Esophagus muscularis mucosa (tissue), 4 donors: Measurements from ENCODE around the gene PPM1F. TPM values are rescaled to one million over a fixed set of nuclear protein-coding genes. Genes with fewer than 3 reads are reported as not detected.
A peak's percentile ranks its signal among the peaks of the same experiment; 100 is the strongest.
"Not testable (repeated sequence)": the region's sequence is repeated elsewhere in the genome, so short reads cannot be mapped to it uniquely, and the experiment has no call there.

Experiments
- DNase-seq: peaks from one replicate; pipeline ENCODE4 v3.0.0-alpha.2; 2017; ENCODE audit errors: extremely low spot score
- H3K27ac ChIP-seq, 4 donors: fragments of 200-600 bp; sonication (generic); replicated peaks in 1 of 4; 1 replicate in 3 of 4; 2 replicates in 1 of 4; pipeline ENCODE4 v1.5.1; 2016 to 2019; ENCODE audit warnings: mild to moderate bottlenecking in 1 of 4
- H3K27me3 ChIP-seq, 4 donors: fragments of 200-600 bp; sonication (generic); one replicate each; pipeline versions ENCODE4 v1.5.1 to v1.6.0; 2016 to 2019
- H3K36me3 ChIP-seq, 4 donors: fragments of 200-600 bp; sonication (generic); one replicate each; pipeline ENCODE4 v1.5.1; 2016 to 2019
- H3K4me1 ChIP-seq, 4 donors: fragments of 200-600 bp; sonication (generic); one replicate each; pipeline ENCODE4 v1.5.1; 2016 to 2019
- H3K4me3 ChIP-seq, 4 donors: fragments of 200-600 bp; sonication (generic); 1 replicate in 2 of 4; 2 replicates in 2 of 4; pipeline ENCODE4 v1.5.1; 2016 to 2019; ENCODE audit warnings: mild to moderate bottlenecking in 4 of 4, moderate library complexity in 1 of 4
- H3K9me3 ChIP-seq, 4 donors: fragments of 200-600 bp; sonication (generic); 1 replicate in 3 of 4; 2 replicates in 1 of 4; pipeline ENCODE4 v1.5.1; 2016 to 2019
- CTCF ChIP-seq, 3 experiments: fragments of 200-600 bp in 2 of 3; fragments of 450-650 bp in 1 of 3; sonication (generic) in 2 of 3; IDR thresholded peaks; one replicate each; pipeline ENCODE4 v1.5.1; 2017 to 2019; ENCODE audit warnings: antibody characterized with exemption in 3 of 3, mild to moderate bottlenecking in 2 of 3, moderate library complexity in 1 of 3
- EP300 ChIP-seq: sonication (generic); formaldehyde crosslinking; IDR thresholded peaks from one replicate; pipeline ENCODE4 v1.6.1; 2017; ENCODE audit warnings: antibody characterized with exemption
- POLR2A ChIP-seq: fragments of 450-650 bp; IDR thresholded peaks from one replicate; pipeline ENCODE4 v1.6.1; 2017; ENCODE audit warnings: antibody characterized with exemption, moderate library complexity, mild to moderate bottlenecking, low read depth
- POLR2AphosphoS5 ChIP-seq, 2 donors: sonication (generic); formaldehyde crosslinking; IDR thresholded peaks; one replicate each; pipeline ENCODE4 v1.6.1; 2017; ENCODE audit warnings: antibody characterized with exemption in 2 of 2
- WGBS: methylation state at CpG from one replicate; pipeline ENCODE4 v1.1.5; 2018; 5-methylcytosine and 5-hydroxymethylcytosine counted together
- intact Hi-C: fragments of 100-400 bp; cut with DNase I; formaldehyde crosslinking; loops from one replicate; pipeline ENCODE4 v1.15.1; 2023
- total RNA-seq, 4 donors: library from RNA; depleted of rRNA; stranded (reverse); fragments of >200 nt; gene quantifications; one replicate each; pipeline versions ENCODE4 v1.1.0 to v1.2.1, GENCODE V29; 2016

PPM1F gene
- total RNA-seq, 4 donors from 2014 or later = 30.3 to 88.5 (median 74.1) TPM

- peak overlapping the region; percentile 92 to 98 (median 94) for H3K27ac ChIP-seq
- intact Hi-C loops = no loop called here
- TF ChIP-seq POLR2A (no peak), CTCF (IDR thresholded peaks at IDR 0.05) (no peak), POLR2AphosphoS5 (IDR thresholded peaks at IDR 0.05) (no peak), EP300 (no peak)
- no peaks in the 10 kb centered on the region for H3K27me3 ChIP-seq
- H3K36me3 ChIP-seq = peaks cover 13 to 47% (median 38%) of the 10 kb centered on the region in 4 donors
- peaks cover 91 to 100% (median 94%) of the 10 kb centered on the region in 4 donors for H3K4me1 ChIP-seq
- WGBS = 86% methylated on average over 10 of the region's 18 CpGs
- H3K4me3 ChIP-seq = no peak overlapping the region
- no peaks in the 10 kb centered on the region for H3K9me3 ChIP-seq
- DNase-seq = no peak
Measured at GRCh38 chr22:21943571-21944448, 8.8 kb downstream of the PPM1F start.

GRCh38 chr22:21942407-21943343, 10.0 kb downstream of the PPM1F start:
- whole genome bisulfite sequencing = 29% methylated on average over 19 of the region's 19 CpGs
- H3K9me3 ChIP-seq = no peaks in the 10 kb centered on the region
- peak overlapping the region; percentile 92 to 98 (median 94) for H3K27ac ChIP-seq
- intact Hi-C loops = no loop called here
- peaks cover 86 to 100% (median 94%) of the 10 kb centered on the region in 4 donors for H3K4me1 ChIP-seq
- peaks cover 13 to 47% (median 39%) of the 10 kb centered on the region in 4 donors for H3K36me3 ChIP-seq
- no peak for DNase-seq
- no peaks in the 10 kb centered on the region for H3K27me3 ChIP-seq
- H3K4me3 ChIP-seq = peak overlapping the region in 3 of 4 donors; percentile 8 to 24 (median 16)
- TF ChIP-seq EP300 (peak; percentile 58), POLR2AphosphoS5 (IDR thresholded peaks at IDR 0.05) (peak; percentile 72 to 75), POLR2A (no peak), CTCF (IDR thresholded peaks at IDR 0.05) (no peak)

GRCh38 chr22:21941921-21942320, 10.7 kb downstream of the PPM1F start:
- no peak for DNase-seq
- intact Hi-C loops = no loop called here
- no peak for TF ChIP-seq EP300
- TF ChIP-seq POLR2AphosphoS5 (IDR thresholded peaks at IDR 0.05) = no peak
- no peak for TF ChIP-seq POLR2A
- TF ChIP-seq CTCF (IDR thresholded peaks at IDR 0.05) = no peak
- H3K9me3 ChIP-seq = no peaks in the 10 kb centered on the region
- peaks cover 87 to 100% (median 94%) of the 10 kb centered on the region in 4 donors for H3K4me1 ChIP-seq
- peak overlapping the region in 1 of 4 donors; percentile 8 for H3K4me3 ChIP-seq
- WGBS = 60% methylated on average over 7 of the region's 8 CpGs
- H3K27me3 ChIP-seq = no peaks in the 10 kb centered on the region
- H3K27ac ChIP-seq = peak overlapping the region; percentile 92 to 98 (median 94)
- H3K36me3 ChIP-seq = peaks cover 13 to 47% (median 39%) of the 10 kb centered on the region in 4 donors

GRCh38 chr22:21940521-21940920, 12.1 kb downstream of the PPM1F start:
- peaks cover 9 to 46% (median 37%) of the 10 kb centered on the region in 4 donors for H3K36me3 ChIP-seq
- no peak overlapping the region for H3K4me3 ChIP-seq
- H3K9me3 ChIP-seq = no peaks in the 10 kb centered on the region
- intact Hi-C loops = no loop called here
- peaks cover 87 to 100% (median 94%) of the 10 kb centered on the region in 4 donors for H3K4me1 ChIP-seq
- peak overlapping the region; percentile 92 to 98 (median 94) for H3K27ac ChIP-seq
- TF ChIP-seq POLR2A (no peak), EP300 (no peak), CTCF (IDR thresholded peaks at IDR 0.05) (no peak), POLR2AphosphoS5 (IDR thresholded peaks at IDR 0.05) (no peak)
- no peak for DNase-seq
- 83% methylated on average over 1 of the region's 3 CpGs for WGBS
- H3K27me3 ChIP-seq = no peaks in the 10 kb centered on the region

- H3K27me3 ChIP-seq, DNase-seq, H3K9me3 ChIP-seq, H3K4me3 ChIP-seq: not testable (repeated sequence)
- Histone ChIP-seq H3K4me1 (peaks cover 85 to 100% (median 94%) of the 10 kb centered on the region in 4 donors), H3K36me3 (peaks cover 3 to 46% (median 34%) of the 10 kb centered on the region in 4 donors), H3K27ac (peak overlapping the region; percentile 92 to 98 (median 94))
- 77% methylated on average over 5 of the region's 5 CpGs for WGBS
- intact Hi-C loops = loop anchor here (2.0 to 5.0 kb wide), 3 partner anchors 13 to 228 kb away; partner anchors contain the start of genes MAPK1 and PPM1F
Measured at GRCh38 chr22:21939935-21940334, 12.7 kb downstream of the PPM1F start.
